NCI-H2107 (cell line): Measurements from ENCODE around the gene MFAP4.

ENCODE experiments used
- DNase-seq: peaks from one replicate; lab custom pipeline; 2025; lab: John Stamatoyannopoulos, UW

The MFAP4 gene

GRCh38 chr17:19410091-19410490 is 23.1 kb upstream of the MFAP4 start:
- no peak for DNase-seq

- DNase-seq = no peak
Measured at GRCh38 chr17:19409509-19409908, 22.5 kb upstream of the MFAP4 start.

DNA sequence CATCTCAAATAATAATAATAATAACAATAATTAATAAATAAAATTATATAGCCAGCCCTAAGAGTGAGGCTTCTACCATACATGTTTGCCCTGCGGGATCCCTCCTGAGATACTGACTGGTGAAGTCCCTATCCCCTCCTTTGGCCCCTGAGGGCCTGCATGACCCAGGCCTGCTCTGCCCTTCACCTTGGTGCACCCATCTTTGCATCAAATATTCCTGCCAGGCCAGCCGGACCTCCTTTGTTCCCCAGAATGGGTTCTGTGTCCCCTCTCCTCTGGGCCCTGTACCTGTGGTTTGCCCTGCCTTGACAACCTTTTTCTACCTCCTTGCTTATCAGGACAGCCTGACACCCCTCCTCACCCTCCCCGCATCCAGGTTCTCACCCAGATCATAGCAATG is 22.1 kb upstream of the MFAP4 start:
- DNase-seq = no peak

- no peak for DNase-seq
Measured at GRCh38 chr17:19408346-19408710, 21.3 kb upstream of the MFAP4 start.

- DNase-seq = no peak
Measured at GRCh38 chr17:19407601-19408345, 20.8 kb upstream of the MFAP4 start.

GRCh38 chr17:19405114-19405513 is 18.1 kb upstream of the MFAP4 start:
- DNase-seq = no peak

- no peak for DNase-seq
Measured at GRCh38 chr17:19404264-19404663, 17.3 kb upstream of the MFAP4 start.

DNA sequence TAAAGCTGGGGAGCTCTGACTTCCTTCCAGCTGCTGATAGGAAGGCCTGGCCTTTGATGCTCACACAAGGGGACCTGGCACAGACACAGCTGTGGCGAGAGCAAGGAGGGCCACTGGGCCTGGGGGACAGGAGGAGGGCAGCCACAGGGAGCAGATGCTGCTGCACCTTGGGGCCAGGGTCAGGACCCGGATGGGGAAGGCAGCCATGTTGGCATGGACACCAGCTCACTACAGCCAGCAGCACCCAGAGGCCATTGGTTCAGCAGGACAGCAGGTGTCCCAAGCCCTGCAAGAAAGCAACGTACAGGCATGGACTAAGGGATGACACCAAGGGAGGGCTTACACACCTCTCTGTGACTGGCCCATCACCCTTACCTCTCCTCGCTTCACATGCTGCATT is 16.0 kb upstream of the MFAP4 start:
- DNase-seq = no peak

GRCh38 chr17:19402171-19402570 is 15.2 kb upstream of the MFAP4 start:
- DNase-seq = no peak

DNA sequence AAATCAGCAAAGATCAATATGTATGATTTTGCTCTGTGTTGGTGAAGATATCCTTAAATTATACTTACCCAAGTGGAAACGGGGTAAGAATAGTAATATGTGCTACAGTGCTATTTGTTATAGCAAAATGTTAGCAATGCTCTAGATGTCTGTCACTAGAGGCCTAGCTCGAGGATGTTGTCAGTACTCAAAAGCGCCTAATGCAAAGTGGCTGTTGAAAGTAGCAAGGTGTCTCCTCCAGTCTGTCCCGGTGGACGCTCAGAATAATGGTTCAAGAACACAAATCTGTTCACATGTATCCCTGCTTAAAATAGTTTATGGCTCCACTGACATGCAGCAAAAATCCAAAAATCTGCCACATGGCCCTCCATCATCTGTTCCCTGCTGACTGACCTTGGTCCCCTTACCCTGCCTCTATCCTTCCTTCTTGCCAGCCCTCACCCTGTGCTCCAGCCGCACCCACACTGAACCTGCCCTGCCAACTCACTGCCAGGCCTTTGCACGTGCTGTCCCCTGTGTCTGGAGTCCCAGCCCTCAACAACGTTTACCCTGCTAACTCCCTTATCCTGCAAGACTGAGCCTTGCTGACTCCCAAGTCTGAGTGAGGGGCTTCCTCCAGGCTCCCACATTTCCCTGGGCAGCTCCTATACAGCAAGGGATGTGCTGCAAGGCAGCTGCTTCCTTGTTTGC is 14.5 kb upstream of the MFAP4 start:
- no peak for DNase-seq

DNA sequence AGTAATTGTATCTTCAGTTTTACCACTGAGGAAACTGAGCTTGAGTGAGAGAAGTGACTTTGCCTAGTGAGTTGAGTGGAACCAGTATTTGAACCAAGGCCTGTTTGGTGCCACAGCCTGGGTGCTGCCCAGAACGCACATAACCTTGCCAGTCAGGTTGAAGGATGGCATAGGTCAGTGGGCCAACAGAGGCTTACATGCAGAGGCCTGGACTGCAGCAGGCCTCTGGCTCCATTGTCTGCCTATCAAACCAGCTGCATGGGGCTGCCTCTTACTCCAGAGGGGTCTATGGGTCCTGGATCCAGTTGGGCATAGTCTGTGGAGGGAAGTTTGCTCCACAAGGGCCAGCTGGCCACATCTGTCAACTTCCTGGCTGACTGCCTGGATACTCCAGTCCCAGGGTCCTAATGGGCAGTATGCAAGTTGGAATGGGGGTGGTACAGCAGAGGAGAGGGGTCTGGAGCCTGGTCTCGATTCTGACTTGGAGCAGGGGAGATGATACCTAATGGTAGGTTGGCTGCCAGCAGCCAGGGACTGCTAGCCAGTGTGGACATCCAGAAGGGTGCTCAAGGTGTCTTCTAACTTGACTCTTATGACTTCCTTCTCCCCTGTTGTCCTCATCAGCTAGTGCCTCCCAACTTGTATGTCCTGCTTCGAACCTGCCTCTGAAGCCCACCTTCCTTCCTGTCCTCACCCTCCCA is 12.9 kb upstream of the MFAP4 start:
- no peak for DNase-seq

- DNase-seq = no peak
Measured at GRCh38 chr17:19398301-19399181, 11.6 kb upstream of the MFAP4 start.

GRCh38 chr17:19397556-19398041 is 10.6 kb upstream of the MFAP4 start:
- DNase-seq = no peak

DNA sequence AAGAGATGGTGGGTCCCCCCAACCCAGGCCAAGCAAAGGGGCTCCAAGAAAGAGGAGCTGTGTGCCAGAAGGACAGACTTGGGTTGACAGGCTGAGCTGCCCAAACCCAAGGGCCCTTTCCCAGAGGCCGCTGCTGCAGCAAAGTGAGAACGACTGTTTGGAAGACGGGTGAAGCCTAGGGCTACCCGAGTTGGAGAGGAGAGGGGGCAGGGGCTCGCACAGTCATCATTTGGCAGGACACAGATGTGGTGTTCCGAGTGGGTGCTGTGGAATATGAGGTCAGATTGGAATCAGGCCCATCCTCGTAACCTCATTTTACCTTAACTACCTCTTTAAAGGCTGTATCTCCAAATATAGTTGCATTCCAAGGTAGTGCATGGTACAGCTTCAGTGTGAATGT is 5.3 kb upstream of the MFAP4 start:
- DNase-seq = no peak

GRCh38 chr17:19391432-19391831 is 4.4 kb upstream of the MFAP4 start:
- DNase-seq = no peak

GRCh38 chr17:19390951-19391350 is 4.0 kb upstream of the MFAP4 start:
- no peak for DNase-seq

DNA sequence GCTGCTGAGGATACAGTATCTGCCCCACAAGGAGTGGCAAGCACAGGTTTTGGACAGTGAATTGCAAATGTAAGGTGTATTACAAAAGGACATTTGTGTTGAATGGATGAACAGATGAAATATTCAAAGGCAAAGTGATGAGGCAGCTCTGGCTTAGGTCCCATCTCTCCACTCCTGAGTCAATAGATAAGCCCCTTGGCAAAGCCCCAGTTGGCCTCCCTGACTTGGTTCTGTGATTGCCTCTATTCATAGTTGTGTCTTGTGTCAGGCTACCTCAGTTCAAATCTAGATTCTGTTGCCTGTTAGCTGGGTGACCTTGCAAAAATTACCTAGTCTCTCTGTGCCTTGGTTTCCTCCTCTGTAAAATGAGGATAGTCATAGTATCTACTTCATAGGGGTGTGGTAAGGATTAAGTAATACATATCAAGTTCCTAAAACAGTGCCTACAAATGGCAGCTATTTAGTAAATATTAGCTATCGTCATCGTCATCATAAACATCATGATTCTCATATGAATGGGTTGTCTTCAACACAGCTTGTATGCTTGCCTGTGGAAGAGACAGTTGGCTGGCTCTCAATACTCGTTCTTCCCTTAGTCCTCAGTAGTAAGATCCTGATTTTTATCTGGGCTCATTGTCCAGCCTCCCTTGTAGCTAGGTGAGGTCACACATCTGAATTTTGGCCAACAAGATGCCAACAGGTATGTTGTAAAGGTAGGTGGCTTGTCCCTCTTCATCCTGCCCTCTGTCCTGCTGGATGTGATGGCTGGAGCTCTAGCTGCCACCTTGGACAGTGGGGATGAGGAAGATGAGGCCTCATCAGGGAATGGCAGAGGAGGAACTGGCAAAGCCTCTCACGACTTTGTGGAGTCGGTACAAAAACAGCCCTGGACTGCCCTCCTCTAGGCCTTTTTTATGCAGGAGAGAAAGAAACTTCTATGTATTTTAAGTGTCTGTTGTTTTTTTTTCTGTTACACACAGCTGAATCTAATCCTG is 2.1 kb upstream of the MFAP4 start:
- DNase-seq = no peak

DNA sequence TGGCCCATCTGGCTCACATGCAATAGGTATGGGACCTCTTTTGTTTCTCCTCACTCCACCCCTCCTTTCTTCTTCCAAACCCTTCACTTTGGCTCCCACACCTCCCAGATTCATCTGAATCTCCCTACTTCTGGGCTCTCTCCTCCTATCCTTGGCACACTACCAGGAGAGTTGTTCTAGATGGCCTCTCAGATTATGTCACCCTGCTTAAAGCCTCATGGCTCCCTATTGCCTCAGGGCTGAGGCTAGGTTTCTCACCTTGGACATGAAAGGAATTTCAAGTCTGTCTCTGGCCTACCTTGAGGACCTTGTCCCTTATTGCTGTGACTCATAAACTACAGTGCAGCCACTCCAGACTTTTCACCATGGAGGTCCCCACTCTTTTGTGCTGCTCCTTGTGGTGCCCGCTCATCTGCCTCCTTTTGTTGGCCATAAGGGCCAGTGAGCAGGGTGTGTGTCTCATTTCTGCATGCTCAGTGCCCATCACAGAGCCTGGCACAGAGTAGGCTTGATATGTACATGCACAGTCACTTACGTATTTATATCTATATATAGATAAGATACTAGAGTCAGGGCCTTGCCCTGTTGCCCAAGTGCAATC is 1.0 kb upstream of the MFAP4 start:
- DNase-seq = no peak

- DNase-seq = no peak
Measured at GRCh38 chr17:19386051-19386929, 700 bp downstream of the MFAP4 start.
